Esophagus squamous epithelium (tissue), 4 donors: ENCODE measurements around the gene SSMEM1.

Source experiments
- CTCF ChIP-seq, 6 experiments: fragments of 450-650 bp in 4 of 6; fragments of 200-600 bp in 2 of 6; sonication (generic) in 2 of 6; IDR thresholded peaks; one replicate each; pipeline ENCODE4 v1.5.1; 2016 to 2019; ENCODE audit warnings: antibody characterized with exemption in 6 of 6, mild to moderate bottlenecking in 4 of 6, moderate library complexity in 4 of 6
- POLR2A ChIP-seq, 4 donors: fragments of 450-650 bp; IDR thresholded peaks; one replicate each; pipeline ENCODE4 v1.6.1; 2017; ENCODE audit warnings: antibody characterized with exemption in 4 of 4, mild to moderate bottlenecking in 4 of 4, moderate library complexity in 3 of 4

- no peak for TF ChIP-seq CTCF (IDR thresholded peaks at IDR 0.05)
- no peak for TF ChIP-seq POLR2A (IDR thresholded peaks at IDR 0.05)
Measured at GRCh38 chr7:130228840-130229502, 21.3 kb downstream of the SSMEM1 start.
